ENCODE measurements around the gene MYPOP.

DNA sequence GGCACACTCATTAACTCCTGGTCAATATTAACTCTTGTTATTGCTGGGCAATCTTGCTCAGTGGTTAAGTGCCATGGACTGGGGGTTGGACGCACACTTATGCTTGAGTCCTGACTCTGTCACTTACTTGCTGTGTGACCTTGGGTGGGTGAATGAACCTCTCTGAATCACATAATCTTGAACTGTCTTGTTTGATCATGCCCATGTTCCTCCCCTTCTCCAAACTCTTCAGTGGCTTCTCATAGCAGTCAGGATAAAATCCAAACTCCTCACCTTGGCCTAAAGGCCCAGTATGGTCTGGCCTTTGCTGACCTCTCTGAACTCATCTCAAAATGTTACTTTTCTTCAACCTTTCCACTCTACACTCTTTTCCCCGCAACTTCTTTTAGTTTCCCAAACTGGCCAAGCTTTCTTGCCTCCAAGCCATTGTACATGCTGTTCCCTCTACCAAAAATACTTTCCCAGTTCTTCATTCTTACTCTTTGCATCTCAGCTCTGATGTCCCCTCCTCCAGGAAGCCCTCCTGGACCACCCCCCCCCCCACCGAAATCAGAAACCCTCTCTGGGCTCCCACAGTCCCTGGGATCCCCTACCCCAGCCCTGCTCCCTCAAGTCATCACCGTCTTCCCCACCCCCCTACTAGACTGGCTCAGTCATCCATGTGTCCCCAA is 2.4 kb downstream of the MYPOP start:
- no peak for TF ChIP-seq CTCF (IDR thresholded peaks at IDR 0.05; ENCODE audit: insufficient read depth, low read length)
- no peak for TF ChIP-seq POLR2AphosphoS5 (IDR thresholded peaks at IDR 0.05; ENCODE audit: low read depth)
- no peak for TF ChIP-seq GABPA (IDR thresholded peaks at IDR 0.05; ENCODE audit: low read depth)
- TF ChIP-seq, protein P1, sequence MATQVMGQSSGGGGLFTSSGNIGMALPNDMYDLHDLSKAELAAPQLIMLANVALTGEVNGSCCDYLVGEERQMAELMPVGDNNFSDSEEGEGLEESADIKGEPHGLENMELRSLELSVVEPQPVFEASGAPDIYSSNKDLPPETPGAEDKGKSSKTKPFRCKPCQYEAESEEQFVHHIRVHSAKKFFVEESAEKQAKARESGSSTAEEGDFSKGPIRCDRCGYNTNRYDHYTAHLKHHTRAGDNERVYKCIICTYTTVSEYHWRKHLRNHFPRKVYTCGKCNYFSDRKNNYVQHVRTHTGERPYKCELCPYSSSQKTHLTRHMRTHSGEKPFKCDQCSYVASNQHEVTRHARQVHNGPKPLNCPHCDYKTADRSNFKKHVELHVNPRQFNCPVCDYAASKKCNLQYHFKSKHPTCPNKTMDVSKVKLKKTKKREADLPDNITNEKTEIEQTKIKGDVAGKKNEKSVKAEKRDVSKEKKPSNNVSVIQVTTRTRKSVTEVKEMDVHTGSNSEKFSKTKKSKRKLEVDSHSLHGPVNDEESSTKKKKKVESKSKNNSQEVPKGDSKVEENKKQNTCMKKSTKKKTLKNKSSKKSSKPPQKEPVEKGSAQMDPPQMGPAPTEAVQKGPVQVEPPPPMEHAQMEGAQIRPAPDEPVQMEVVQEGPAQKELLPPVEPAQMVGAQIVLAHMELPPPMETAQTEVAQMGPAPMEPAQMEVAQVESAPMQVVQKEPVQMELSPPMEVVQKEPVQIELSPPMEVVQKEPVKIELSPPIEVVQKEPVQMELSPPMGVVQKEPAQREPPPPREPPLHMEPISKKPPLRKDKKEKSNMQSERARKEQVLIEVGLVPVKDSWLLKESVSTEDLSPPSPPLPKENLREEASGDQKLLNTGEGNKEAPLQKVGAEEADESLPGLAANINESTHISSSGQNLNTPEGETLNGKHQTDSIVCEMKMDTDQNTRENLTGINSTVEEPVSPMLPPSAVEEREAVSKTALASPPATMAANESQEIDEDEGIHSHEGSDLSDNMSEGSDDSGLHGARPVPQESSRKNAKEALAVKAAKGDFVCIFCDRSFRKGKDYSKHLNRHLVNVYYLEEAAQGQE (IDR thresholded peaks at IDR 0.05; ENCODE audit: insufficient replicate concordance, low read depth), result no peak
- no peak for TF ChIP-seq SPI1 (IDR thresholded peaks at IDR 0.05; ENCODE audit: borderline replicate concordance, low read depth)
